Central memory CD4-positive, alpha-beta T cell (primary cell): ENCODE data around the gene EIF2B1.

Source experiments
- DNase-seq: peaks from one replicate; pipeline ENCODE4 v3.0.0; 2022
- total RNA-seq, 3 experiments: gene quantifications; one replicate each; lab custom pipeline; 2026; lab: John Stamatoyannopoulos, UW

The EIF2B1 gene
- 55.4 to 109 (median 62.2) reads per million in 3 experiments for total RNA-seq

GRCh38 chr12:123633379-123634141, at the start of gene EIF2B1, which contains the start of gene GTF2H3:
TSS of gene EIF2B1 (minus strand) at chr12:123633686. CDS start at chr12:123633557, 129 bp downstream.
TSS of gene GTF2H3 (plus strand) at chr12:123633829. CDS start at chr12:123633860, 31 bp downstream.
- DNase-seq = peak; percentile 94

- DNase-seq = no peak
These were observed 48.1 kb upstream of the EIF2B1 start for GRCh38 chr12:123681605-123682004.

DNA sequence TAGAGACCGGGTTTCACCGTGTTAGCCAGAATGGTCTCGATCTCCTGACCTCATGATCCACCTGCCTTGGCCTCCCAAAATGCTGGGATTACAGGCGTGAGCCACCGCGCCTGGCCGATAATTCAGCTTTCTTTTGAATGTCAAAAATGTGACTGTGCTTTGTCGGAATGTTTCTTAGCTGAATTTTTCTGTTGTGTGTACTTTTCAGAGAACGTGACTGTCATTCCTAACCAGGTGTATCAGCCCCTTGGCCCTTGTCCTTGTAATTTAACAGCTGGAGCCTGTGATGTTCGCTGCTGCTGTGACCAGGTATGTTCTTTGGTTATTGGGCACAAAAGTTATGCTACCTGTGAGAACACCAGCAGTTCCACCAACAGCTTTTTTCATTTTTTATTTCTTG, 45.5 kb upstream of the EIF2B1 start:
- DNase-seq = no peak

GRCh38 chr12:123676616-123677320, 43.3 kb upstream of the EIF2B1 start:
- DNase-seq = no peak

DNA sequence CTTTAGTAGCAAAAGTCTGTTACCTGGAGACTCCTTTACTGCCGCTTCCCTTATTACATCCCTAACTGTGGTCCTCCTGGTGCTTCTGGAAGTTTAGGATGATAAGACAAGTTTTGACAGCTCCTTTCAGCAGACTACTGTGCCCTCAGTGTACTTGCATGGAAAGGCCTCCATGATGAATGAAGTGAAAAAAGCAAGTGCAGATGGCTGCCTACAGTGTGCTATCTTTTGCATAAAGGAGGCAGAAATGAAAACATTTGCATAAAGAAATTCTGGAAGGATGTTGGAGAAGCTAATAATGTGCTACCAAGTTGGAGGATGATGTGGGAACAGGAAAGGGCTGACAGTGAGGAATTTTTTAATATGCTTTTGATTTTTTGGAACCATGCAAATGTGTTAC, 42.0 kb upstream of the EIF2B1 start:
- DNase-seq = no peak

DNA sequence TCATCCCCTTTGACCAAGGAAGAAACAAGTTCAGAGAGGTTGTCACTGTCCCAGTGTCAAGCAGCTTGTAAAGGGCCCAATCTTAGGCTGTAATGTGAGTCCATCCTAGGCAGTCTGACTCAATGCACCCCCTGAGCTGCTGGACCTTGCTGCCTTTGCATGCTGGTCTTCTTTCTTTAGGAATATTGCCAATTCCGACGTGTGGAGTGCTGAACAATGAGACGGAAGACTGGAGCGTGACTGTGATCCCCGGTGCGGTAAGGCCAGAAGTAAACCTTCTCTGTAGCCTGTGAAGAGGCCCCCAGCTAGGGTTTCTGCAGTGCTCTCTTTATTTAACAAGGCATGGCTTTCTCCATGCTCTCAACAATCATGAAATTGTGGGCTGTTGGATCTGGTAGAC, 38.4 kb upstream of the EIF2B1 start:
- DNase-seq = no peak

- DNase-seq = peak; percentile 91
These were observed 37.6 kb upstream of the EIF2B1 start, which contains the start of gene TCTN2 for GRCh38 chr12:123670882-123671728. TSS of gene TCTN2 (plus strand) at chr12:123671113. CDS start at chr12:123671241, 128 bp downstream.

GRCh38 chr12:123667771-123668170, 34.3 kb upstream of the EIF2B1 start:
- DNase-seq = no peak

GRCh38 chr12:123659996-123660727, 26.7 kb upstream of the EIF2B1 start:
- DNase-seq = no peak

GRCh38 chr12:123657211-123657610, 23.7 kb upstream of the EIF2B1 start:
- no peak for DNase-seq

GRCh38 chr12:123656392-123656791, 22.9 kb upstream of the EIF2B1 start:
- DNase-seq = no peak

DNA sequence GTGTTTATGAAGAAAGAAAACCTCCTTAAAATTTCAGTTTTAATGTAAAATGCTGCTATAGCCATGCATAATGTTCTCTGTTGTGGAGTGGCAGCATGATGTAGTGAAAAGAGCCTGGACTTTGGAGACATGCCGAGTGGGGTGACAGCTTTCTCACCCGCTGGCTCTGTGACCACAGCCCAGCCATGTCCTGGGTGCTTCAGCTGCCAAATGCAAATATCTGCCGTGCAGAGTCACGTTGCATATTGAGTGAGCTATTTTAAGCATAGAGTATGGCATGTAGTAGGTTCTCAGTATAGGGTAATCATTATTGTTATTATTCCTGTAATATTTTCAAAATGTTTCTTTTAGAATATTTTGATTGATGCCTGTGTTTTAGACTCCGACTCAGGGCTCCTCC, 21.9 kb upstream of the EIF2B1 start:
- DNase-seq = no peak

DNA sequence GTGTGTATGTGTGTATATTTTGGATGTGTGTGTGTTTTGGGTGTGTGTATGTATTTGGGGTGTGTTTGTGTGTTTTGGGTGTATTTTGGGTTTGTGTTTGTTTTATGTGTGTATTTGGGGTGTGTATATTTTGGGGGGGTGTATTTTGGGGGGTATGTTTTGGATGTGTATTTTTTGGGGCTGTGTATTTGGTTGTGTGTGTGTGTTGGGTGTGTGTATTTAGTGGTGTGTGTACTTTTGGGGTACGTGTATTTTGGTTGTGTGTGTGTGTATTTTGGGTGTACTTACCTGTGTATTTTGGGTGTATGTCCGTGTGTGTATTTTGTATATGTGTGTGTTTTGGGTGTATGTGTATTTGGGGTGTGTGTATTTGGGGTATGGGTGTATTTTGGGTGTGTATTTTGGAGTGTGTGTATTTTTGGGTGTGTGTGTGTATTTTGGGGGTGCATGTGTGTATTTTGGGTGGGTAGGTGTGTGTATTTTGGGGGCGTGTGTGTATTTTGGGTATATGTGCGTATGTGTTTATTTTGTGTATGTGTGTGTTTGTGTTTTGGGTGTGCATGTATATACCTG, 20.7 kb upstream of the EIF2B1 start:
- no peak for DNase-seq

DNA sequence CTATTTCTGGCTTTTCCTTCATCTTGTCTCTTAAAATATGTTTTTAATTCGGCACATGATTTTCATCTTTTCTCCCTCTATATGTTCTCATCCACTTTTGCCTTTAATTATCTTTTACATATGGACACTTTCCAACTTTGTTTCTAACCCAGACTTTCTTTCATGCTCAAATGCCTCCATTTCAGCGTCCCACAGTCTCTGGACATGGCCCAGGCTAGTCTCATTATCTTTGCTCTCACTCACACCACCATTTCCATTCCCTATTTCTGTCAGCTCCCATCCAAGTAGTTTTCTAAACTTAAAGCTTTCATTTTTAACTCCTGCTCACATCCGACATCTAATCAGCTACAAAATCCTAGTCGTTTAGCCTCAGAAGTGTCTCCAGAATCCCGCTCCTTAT, 14.9 kb upstream of the EIF2B1 start:
- DNase-seq = no peak

GRCh38 chr12:123645878-123646277, 12.4 kb upstream of the EIF2B1 start:
- no peak for DNase-seq

DNA sequence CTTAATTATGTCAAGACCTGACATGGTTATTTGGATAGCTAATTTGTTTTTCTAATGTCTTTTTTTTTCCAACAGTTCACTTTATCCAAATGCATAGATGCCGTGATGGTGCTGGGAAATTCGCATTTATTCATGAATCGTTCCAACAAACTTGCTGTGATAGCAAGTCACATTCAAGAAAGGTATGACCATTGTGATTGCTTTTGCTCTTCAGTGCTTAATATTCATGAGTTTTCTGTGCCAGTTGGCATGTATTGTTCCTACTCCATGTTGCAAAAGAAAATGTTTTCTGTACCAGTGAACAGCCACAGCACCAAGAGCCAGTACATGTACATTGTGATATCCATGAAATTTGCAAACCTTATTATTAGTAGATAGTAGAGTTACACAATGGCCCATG, 11.9 kb upstream of the EIF2B1 start:
- no peak for DNase-seq

DNA sequence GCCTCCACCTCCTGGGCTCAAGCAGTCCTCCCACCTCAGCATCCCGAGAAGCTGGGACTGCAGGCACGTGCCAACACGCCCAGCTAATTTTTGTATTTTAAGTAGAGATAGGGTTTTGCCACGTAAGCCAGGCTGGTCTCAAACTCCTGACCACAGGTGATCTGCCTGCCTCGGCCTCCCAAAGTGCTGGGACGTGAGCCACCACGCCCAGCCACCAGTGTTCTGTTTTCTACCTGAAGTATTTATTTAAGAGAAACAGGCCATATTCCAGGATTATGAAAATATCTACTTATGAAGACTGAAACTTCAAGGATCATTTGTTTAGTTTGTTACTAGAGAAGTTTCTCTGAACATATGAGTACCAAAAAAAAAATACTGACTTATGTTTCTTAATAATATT, 10.4 kb upstream of the EIF2B1 start:
- DNase-seq = no peak

DNA sequence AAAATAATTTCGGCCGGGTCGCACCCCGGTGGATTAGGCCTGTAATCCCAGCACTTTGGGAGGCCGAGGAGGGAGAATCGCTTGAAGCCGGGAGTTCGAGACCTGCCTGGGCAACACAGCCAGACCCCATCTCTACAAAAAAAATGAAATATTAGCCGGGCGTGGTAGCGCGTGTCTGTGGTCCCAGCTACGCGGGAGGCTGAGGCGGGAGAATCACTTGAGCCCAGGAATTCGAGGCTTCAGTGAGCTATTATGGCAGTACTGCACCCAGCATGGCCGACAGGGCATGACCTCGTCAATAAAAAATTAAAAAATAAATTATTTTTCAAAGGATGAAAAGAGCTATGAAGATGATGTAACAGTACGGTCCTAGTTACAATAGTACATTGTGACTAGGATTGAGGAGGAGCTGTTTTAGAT, 666 bp upstream of the EIF2B1 start:
- DNase-seq = no peak

GRCh38 chr12:123621619-123622530, 11.6 kb downstream of the EIF2B1 start:
- no peak for DNase-seq

DNA sequence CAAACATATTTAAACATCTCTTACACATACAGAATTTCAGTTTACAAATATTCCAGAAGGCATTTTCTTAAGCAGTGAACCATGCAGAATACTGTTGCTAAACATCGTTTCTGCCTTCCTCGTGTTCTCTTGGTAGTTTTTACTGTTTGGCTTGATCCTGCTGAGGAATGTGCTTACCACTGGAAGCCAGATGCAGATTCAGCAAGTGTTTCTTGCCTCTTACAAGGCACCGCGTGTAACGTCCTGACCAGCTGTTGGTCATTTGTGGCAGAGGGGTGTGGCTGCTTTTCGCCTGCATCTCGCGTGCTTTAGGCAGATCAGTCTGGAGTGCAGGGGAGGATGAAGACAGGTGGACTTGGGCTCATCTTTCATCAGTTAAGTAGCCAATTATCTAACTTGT, 12.4 kb downstream of the EIF2B1 start:
- no peak for DNase-seq

- DNase-seq = no peak
These were observed 15.9 kb downstream of the EIF2B1 start for GRCh38 chr12:123617580-123617979.
